Measurements from ENCODE around the gene HSPBP1. TPM values are rescaled to one million over a fixed set of nuclear protein-coding genes. Genes with fewer than 3 reads are reported as not detected.

Gene HSPBP1
- total and polyA plus RNA-seq, 2 of the 13 experiments (the other 11 are each of a cell fraction or from before 2014, with no cell fraction given): 22.3 to 33.7 TPM

DNA sequence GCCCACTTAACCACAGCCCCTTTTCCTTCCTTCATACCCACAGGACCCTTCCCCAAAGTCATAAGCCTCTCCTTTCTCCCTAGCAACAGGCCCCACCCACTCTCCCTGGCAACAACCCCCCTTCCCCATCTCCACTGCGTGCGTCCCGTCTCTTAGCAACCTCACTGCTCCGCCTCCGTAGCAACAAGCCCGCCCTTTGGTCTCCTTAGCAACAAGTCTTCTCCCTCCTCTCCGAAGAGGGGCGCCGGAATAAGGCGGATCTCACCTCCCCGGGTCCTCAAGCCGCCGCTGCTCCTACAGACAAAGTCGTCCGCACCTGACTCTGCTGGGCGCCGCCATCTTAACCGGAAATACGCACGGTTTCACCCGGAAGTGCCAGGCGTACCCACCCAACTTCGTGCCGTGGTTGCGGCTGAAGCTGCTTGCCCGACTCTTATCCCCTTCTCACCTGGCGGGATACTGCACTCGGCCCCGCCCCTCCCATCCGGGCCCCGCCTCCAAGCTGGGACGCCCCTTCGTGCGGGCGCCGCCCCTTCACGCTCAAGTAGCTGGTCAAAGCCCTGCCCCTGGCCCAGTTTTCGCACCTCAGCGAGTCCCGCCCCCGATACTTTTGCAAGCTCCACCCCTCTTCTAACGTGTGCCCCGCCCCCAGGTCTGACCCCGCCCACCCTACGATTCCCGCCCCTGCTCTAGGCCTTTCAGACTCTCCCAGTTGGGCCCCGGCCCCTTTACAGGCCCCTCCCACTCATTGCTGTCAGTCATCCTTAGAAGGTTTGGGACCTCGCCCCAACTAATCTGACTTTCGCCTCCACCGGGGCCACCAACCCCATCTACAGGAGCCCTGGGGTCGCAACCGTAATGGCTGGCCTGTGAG lies at the start of gene HSPBP1 (continued):
- peak; percentile 63; the same call in 1 of the 2 replicates for TF ChIP-seq ZNF772 (CRISPR knock-in tag; IDR thresholded peaks at IDR 0.05)
- TF ChIP-seq HNRNPH1 (optimal IDR thresholded peaks at IDR 0.05; ENCODE audit: low read depth, low read length): no peak
- TF ChIP-seq KLF11 (CRISPR knock-in tag; IDR thresholded peaks at IDR 0.05): no peak
- TF ChIP-seq ATRX (CRISPR knock-in tag; IDR thresholded peaks at IDR 0.05; ENCODE audit: borderline replicate concordance): no peak
- no peak for TF ChIP-seq DDIT3 (CRISPR knock-in tag; IDR thresholded peaks at IDR 0.05)
- TF ChIP-seq ADNP (CRISPR knock-in tag; IDR thresholded peaks at IDR 0.05): no peak
- TF ChIP-seq ZNF781 (CRISPR knock-in tag; IDR thresholded peaks at IDR 0.05; ENCODE audit: borderline replicate concordance, not compliant biosample characterization): peak; percentile 58
- peak; percentile 97 for TF ChIP-seq ARID4A (CRISPR knock-in tag; IDR thresholded peaks at IDR 0.05; ENCODE audit: borderline replicate concordance)
- TF ChIP-seq SKI (IDR thresholded peaks at IDR 0.05; ENCODE audit: partially characterized antibody): no peak
- no peak; the same call in 1 of the 2 replicates for TF ChIP-seq RFXAP (CRISPR knock-in tag; IDR thresholded peaks at IDR 0.05; ENCODE audit: borderline replicate concordance)
- no peak for TF ChIP-seq ZBTB14 (CRISPR knock-in tag; IDR thresholded peaks at IDR 0.05)
- no peak for TF ChIP-seq GTF2F1 (IDR thresholded peaks at IDR 0.05; ENCODE audit: low read length)
- TF ChIP-seq DRAP1 (CRISPR knock-in tag; IDR thresholded peaks at IDR 0.05): peak; percentile 60
- TF ChIP-seq POLR2AphosphoS5 (IDR thresholded peaks at IDR 0.05; ENCODE audit: low read depth, low read length): peak; percentile 58; the same call in 1 of the 2 replicates
- no peak for TF ChIP-seq ZNF30 (CRISPR knock-in tag; IDR thresholded peaks at IDR 0.05)
- TF ChIP-seq KDM5A (IDR thresholded peaks at IDR 0.05; ENCODE audit: borderline replicate concordance, low read length): peak; percentile 99
- TF ChIP-seq NCOR1 (IDR thresholded peaks at IDR 0.05; ENCODE audit: borderline replicate concordance, low read length): 0 out of 2 replicates have a peak, but pooled peaks have one; percentile 28
- TF ChIP-seq BRCA1 (CRISPR knock-in tag; IDR thresholded peaks at IDR 0.05): no peak
- TF ChIP-seq, protein P1, sequence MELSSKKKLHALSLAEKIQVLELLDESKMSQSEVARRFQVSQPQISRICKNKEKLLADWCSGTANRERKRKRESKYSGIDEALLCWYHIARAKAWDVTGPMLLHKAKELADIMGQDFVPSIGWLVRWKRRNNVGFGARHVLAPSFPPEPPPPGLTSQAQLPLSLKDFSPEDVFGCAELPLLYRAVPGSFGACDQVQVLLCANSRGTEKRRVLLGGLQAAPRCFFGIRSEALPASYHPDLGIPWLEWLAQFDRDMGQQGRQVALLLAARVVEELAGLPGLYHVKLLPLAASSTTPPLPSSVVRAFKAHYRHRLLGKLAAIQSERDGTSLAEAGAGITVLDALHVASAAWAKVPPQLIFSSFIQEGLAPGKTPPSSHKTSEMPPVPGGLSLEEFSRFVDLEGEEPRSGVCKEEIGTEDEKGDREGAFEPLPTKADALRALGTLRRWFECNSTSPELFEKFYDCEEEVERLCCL (CRISPR knock-in tag; IDR thresholded peaks at IDR 0.05; ENCODE audit: borderline replicate concordance): no peak
- TF ChIP-seq, protein P2, sequence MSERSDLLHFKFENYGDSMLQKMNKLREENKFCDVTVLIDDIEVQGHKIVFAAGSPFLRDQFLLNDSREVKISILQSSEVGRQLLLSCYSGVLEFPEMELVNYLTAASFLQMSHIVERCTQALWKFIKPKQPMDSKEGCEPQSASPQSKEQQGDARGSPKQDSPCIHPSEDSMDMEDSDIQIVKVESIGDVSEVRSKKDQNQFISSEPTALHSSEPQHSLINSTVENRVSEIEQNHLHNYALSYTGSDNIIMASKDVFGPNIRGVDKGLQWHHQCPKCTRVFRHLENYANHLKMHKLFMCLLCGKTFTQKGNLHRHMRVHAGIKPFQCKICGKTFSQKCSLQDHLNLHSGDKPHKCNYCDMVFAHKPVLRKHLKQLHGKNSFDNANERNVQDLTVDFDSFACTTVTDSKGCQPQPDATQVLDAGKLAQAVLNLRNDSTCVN (CRISPR knock-in tag; IDR thresholded peaks at IDR 0.05; ENCODE audit: borderline replicate concordance): no peak; the same call in 1 of the 2 replicates

All from HepG2 (cell line).